ENCODE results near the gene BMPER.

Gene BMPER

DNA sequence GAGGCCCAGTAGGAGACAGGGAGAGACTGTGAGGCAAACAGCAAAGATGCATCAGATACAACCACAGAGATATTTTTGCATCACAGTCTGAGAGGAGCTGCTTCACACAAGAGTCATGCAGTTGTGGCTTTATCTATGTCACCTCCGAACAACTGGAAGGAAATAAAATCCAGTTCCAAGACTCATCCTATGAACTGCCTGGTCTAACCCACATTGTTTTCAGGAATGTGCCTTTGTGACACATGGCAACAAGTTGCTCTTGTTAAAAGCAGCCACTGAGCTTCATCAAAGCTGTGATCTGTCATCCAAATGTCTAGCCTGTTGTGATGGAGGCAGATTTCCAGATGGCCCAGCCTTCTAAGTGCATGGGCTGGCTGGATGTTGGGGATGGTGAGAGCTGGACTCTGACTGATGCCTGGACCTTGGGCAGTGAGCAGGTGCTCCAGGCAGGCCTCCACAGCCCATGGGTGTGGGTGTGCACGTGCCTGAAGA, 255.0 kb downstream of the BMPER start:
- Histone ChIP-seq H3K9ac (ENCODE audit: low read length) (no peak overlapping the region), H4K20me1 (ENCODE audit: low read depth, low read length) (no peaks in the 10 kb centered on the region), H3K9me3 (ENCODE audit: insufficient read depth, low read length) (no peaks in the 10 kb centered on the region), H3K79me2 (ENCODE audit: insufficient read depth, low read length) (no peaks in the 10 kb centered on the region), H3K27ac (ENCODE audit: low read depth, low read length) (no peak overlapping the region), H3K27me3 (ENCODE audit: low read length) (no peaks in the 10 kb centered on the region), H3K9me2 (replicated peaks; ENCODE audit: insufficient read depth, low read length) (no peaks in the 10 kb centered on the region), H3F3A (ENCODE audit: insufficient read depth) (no peaks in the 10 kb centered on the region), H3K4me2 (ENCODE audit: low read depth, low read length, poor library complexity, severe bottlenecking) (no peak overlapping the region), H3K36me3 (ENCODE audit: low read length) (no peaks in the 10 kb centered on the region), H2AFZ (ENCODE audit: low read depth, low read length, severe bottlenecking) (no peak overlapping the region), H3K4me3 (ENCODE audit: insufficient read depth, low read length, poor library complexity, severe bottlenecking) (no peak overlapping the region)
- no peak for TF ChIP-seq EZH2phosphoT487 (conservative IDR thresholded peaks at IDR 0.05; ENCODE audit: low read length)
- TF ChIP-seq, protein P1, sequence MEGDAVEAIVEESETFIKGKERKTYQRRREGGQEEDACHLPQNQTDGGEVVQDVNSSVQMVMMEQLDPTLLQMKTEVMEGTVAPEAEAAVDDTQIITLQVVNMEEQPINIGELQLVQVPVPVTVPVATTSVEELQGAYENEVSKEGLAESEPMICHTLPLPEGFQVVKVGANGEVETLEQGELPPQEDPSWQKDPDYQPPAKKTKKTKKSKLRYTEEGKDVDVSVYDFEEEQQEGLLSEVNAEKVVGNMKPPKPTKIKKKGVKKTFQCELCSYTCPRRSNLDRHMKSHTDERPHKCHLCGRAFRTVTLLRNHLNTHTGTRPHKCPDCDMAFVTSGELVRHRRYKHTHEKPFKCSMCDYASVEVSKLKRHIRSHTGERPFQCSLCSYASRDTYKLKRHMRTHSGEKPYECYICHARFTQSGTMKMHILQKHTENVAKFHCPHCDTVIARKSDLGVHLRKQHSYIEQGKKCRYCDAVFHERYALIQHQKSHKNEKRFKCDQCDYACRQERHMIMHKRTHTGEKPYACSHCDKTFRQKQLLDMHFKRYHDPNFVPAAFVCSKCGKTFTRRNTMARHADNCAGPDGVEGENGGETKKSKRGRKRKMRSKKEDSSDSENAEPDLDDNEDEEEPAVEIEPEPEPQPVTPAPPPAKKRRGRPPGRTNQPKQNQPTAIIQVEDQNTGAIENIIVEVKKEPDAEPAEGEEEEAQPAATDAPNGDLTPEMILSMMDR (IDR thresholded peaks at IDR 0.05; ENCODE audit: insufficient read depth, low read length, poor library complexity, severe bottlenecking), result no peak

DNA sequence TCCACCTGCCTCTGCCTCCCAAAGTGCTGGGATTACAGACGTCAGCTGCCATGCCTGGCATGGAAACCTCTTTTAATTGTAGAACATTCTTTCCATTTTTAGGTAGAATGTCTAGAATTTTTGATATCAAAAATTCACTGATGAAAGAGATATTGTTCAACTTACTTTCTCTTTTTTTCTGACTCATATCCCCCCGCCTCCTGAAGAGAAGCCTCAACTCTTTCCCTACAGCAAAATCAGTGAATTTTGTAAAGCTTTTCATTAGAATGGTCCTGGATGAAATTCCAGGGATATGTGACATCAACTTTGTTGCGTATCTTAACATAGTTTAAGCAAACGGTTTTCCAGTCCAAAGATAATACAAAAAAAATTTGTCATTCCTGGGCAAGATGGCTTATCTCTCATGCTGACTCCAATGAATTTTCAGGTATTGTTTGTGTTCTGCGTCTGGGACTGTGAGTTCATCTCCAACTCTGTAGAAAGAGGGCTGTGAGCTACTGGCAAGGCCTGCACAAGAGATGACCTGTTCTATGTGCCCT, 256.8 kb downstream of the BMPER start:
- no peak overlapping the region for H3K4me3 ChIP-seq (ENCODE audit: insufficient read depth, low read length, poor library complexity, severe bottlenecking)
- no peaks in the 10 kb centered on the region for H3F3A ChIP-seq (ENCODE audit: insufficient read depth)
- H3K27ac ChIP-seq (ENCODE audit: low read depth, low read length), result no peak overlapping the region
- H4K20me1 ChIP-seq (ENCODE audit: low read depth, low read length), result no peaks in the 10 kb centered on the region
- H3K9me3 ChIP-seq (ENCODE audit: insufficient read depth, low read length), result no peaks in the 10 kb centered on the region
- TF ChIP-seq, protein P1 (IDR thresholded peaks at IDR 0.05; ENCODE audit: insufficient read depth, low read length, poor library complexity, severe bottlenecking), result no peak
- no peak for TF ChIP-seq EZH2phosphoT487 (conservative IDR thresholded peaks at IDR 0.05; ENCODE audit: low read length)
- H3K79me2 ChIP-seq (ENCODE audit: insufficient read depth, low read length), result no peaks in the 10 kb centered on the region
- no peak overlapping the region for H3K4me2 ChIP-seq (ENCODE audit: low read depth, low read length, poor library complexity, severe bottlenecking)
- no peaks in the 10 kb centered on the region for H3K27me3 ChIP-seq (ENCODE audit: low read length)
- H3K9me2 ChIP-seq (replicated peaks; ENCODE audit: insufficient read depth, low read length), result no peaks in the 10 kb centered on the region
- H3K36me3 ChIP-seq (ENCODE audit: low read length), result no peaks in the 10 kb centered on the region
- no peak overlapping the region for H2AFZ ChIP-seq (ENCODE audit: low read depth, low read length, severe bottlenecking)
- no peak overlapping the region for H3K9ac ChIP-seq (ENCODE audit: low read length)

DNA sequence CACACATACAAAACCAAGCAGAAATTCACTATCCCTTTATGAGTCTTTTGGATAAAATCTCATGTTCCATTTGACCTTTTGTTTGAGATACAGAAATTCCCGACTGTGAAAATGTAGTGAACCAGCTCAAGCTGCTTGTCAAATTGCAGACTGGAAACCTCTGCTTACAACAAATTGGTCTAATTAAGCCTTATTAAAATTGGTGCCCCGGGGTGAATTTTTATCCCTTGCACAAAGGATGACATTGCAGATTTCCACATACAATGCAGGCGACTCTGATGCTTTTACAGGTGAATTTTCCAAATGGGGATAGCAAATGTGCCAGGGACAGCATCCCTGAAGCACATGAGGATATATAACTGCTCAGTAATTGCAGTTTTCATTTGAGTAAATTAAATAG, 257.3 kb downstream of the BMPER start:
- Histone ChIP-seq H3K4me2 (ENCODE audit: low read depth, low read length, poor library complexity, severe bottlenecking) (no peak overlapping the region), H2AFZ (ENCODE audit: low read depth, low read length, severe bottlenecking) (no peak overlapping the region), H3K9me3 (ENCODE audit: insufficient read depth, low read length) (no peaks in the 10 kb centered on the region), H3K36me3 (ENCODE audit: low read length) (no peaks in the 10 kb centered on the region), H3K27ac (ENCODE audit: low read depth, low read length) (no peak overlapping the region), H3K79me2 (ENCODE audit: insufficient read depth, low read length) (no peaks in the 10 kb centered on the region), H3F3A (ENCODE audit: insufficient read depth) (no peaks in the 10 kb centered on the region), H3K9ac (ENCODE audit: low read length) (no peak overlapping the region), H3K9me2 (replicated peaks; ENCODE audit: insufficient read depth, low read length) (no peaks in the 10 kb centered on the region), H4K20me1 (ENCODE audit: low read depth, low read length) (no peaks in the 10 kb centered on the region), H3K27me3 (ENCODE audit: low read length) (no peaks in the 10 kb centered on the region), H3K4me3 (ENCODE audit: insufficient read depth, low read length, poor library complexity, severe bottlenecking) (no peak overlapping the region)
- TF ChIP-seq, protein P1 (IDR thresholded peaks at IDR 0.05; ENCODE audit: insufficient read depth, low read length, poor library complexity, severe bottlenecking), result no peak
- no peak for TF ChIP-seq EZH2phosphoT487 (conservative IDR thresholded peaks at IDR 0.05; ENCODE audit: low read length)
